WTC11 (cell line): Measurements from ENCODE around the gene ANKDD1B. TPM values are rescaled to one million over a fixed set of nuclear protein-coding genes. Genes with fewer than 3 reads are reported as not detected.

ENCODE experiments used
- ATAC-seq: fragments of 200-7000 bp; cut with Tn5 transposase; 2 replicates; pipeline ENCODE4 v1.10.0; 2021; ENCODE audit warnings: mild to moderate bottlenecking, moderate library complexity
- CTCF ChIA-PET: fragments of 300-600 bp; sonication (Branson Sonifier 250); formaldehyde crosslinking; loops from one replicate; lab custom pipeline; 2021; ENCODE audit warnings: antibody characterized with exemption; lab: Charles Lee
- POLR2A ChIA-PET: fragments of 350-600 bp; sonication (Branson Sonifier 250); formaldehyde crosslinking; loops from one replicate; lab custom pipeline; 2021; ENCODE audit warnings: antibody characterized with exemption; lab: Charles Lee
- DNase-seq: peaks from one replicate; pipeline ENCODE4 v3.0.0; 2021; ENCODE audit warnings: low spot score
- H3K27ac Mint-ChIP-seq: 2 replicates; pipeline ENCODE4 v1.8.0; 2021; ENCODE audit warnings: mixed read lengths
- H3K27me3 Mint-ChIP-seq: 2 replicates; pipeline ENCODE4 v1.8.0; 2021; ENCODE audit warnings: low read depth, mild to moderate bottlenecking, moderate library complexity, mixed read lengths
- H3K36me3 Mint-ChIP-seq: 2 replicates; pipeline ENCODE4 v1.8.0; 2021; ENCODE audit warnings: mixed read lengths
- H3K4me1 Mint-ChIP-seq: 2 replicates; pipeline ENCODE4 v1.8.0; 2022; ENCODE audit warnings: mixed read lengths
- H3K4me3 Mint-ChIP-seq: 2 replicates; pipeline ENCODE4 v1.8.0; 2021; ENCODE audit warnings: mild to moderate bottlenecking, moderate library complexity, mixed read lengths
- H3K9me3 Mint-ChIP-seq: 2 replicates; pipeline ENCODE4 v1.8.0; 2021; ENCODE audit warnings: mixed read lengths
- AR ChIP-seq: fragments of 250-450 bp; sonication (Bioruptor Pico); IDR thresholded peaks from 2 replicates; pipeline ENCODE4 v1.9.0; 2021; ENCODE audit warnings: mild to moderate bottlenecking
- ATF3 ChIP-seq: sonication (generic); formaldehyde crosslinking; conservative IDR thresholded peaks from 2 replicates; pipeline ENCODE4 v1.8.1; 2022; ENCODE audit warnings: mild to moderate bottlenecking, missing genetic modification reagents
- ATF6 ChIP-seq: sonication (generic); formaldehyde crosslinking; IDR thresholded peaks from 2 replicates; pipeline ENCODE4 v1.8.1; 2023; ENCODE audit warnings: mild to moderate bottlenecking, missing genetic modification reagents
- E2F4 ChIP-seq: sonication (generic); formaldehyde crosslinking; IDR thresholded peaks from 2 replicates; pipeline ENCODE4 v1.8.1; 2022; ENCODE audit warnings: low read depth, mild to moderate bottlenecking, moderate library complexity, missing genetic modification reagents, borderline replicate concordance
- ELF4 ChIP-seq: sonication (generic); formaldehyde crosslinking; IDR thresholded peaks from 2 replicates; pipeline ENCODE4 v1.8.1; 2022; ENCODE audit warnings: low read depth, mild to moderate bottlenecking, moderate library complexity, missing genetic modification reagents
- FOXJ3 ChIP-seq: sonication (generic); formaldehyde crosslinking; IDR thresholded peaks from 2 replicates; pipeline ENCODE4 v1.9.0; 2021; ENCODE audit warnings: missing genetic modification reagents, mild to moderate bottlenecking, borderline replicate concordance
- IRF2 ChIP-seq: sonication (generic); formaldehyde crosslinking; IDR thresholded peaks from 2 replicates; pipeline ENCODE4 v1.8.0; 2022; ENCODE audit warnings: low read depth, missing genetic modification reagents, borderline replicate concordance
- JUN ChIP-seq: sonication (generic); formaldehyde crosslinking; IDR thresholded peaks from 2 replicates; pipeline ENCODE4 v1.8.0; 2023; ENCODE audit warnings: mild to moderate bottlenecking, missing genetic modification reagents
- MAX ChIP-seq: sonication (generic); formaldehyde crosslinking; IDR thresholded peaks from 2 replicates; pipeline ENCODE4 v1.8.0; 2022; ENCODE audit warnings: mild to moderate bottlenecking, missing genetic modification reagents
- NFATC4 ChIP-seq: fragments of 250-450 bp; sonication (Bioruptor Pico); IDR thresholded peaks from 2 replicates; pipeline ENCODE4 v1.9.0; 2021; ENCODE audit warnings: mild to moderate bottlenecking
- PREB ChIP-seq: sonication (generic); formaldehyde crosslinking; IDR thresholded peaks from 2 replicates; pipeline ENCODE4 v1.8.1; 2022; ENCODE audit warnings: mild to moderate bottlenecking, missing genetic modification reagents, moderate library complexity, borderline replicate concordance
- PRRX2 ChIP-seq: fragments of 250-450 bp; sonication (Bioruptor Pico); IDR thresholded peaks from 2 replicates; pipeline ENCODE4 v1.8.0; 2021; ENCODE audit warnings: mild to moderate bottlenecking
- RELA ChIP-seq: sonication (generic); formaldehyde crosslinking; IDR thresholded peaks from 2 replicates; pipeline ENCODE4 v1.8.1; 2022; ENCODE audit warnings: missing genetic modification reagents, mild to moderate bottlenecking, borderline replicate concordance
- RORB ChIP-seq: fragments of 250-450 bp; sonication (Bioruptor Pico); IDR thresholded peaks from 2 replicates; pipeline ENCODE4 v1.9.0; 2021; ENCODE audit warnings: mild to moderate bottlenecking
- ZNF423 ChIP-seq: fragments of 250-450 bp; sonication (Bioruptor Pico); IDR thresholded peaks from 2 replicates; pipeline ENCODE4 v2.1.2; 2022; ENCODE audit warnings: mild to moderate bottlenecking, moderate library complexity
- total RNA-seq: library from RNA; stranded (reverse); gene quantifications from 3 replicates; pipeline ENCODE4 v1.2.3, GENCODE V29; 2021
- TF ChIP-seq, protein P1 (sequence below): sonication (generic); formaldehyde crosslinking; IDR thresholded peaks from 2 replicates; pipeline ENCODE4 v1.8.0; 2022; ENCODE audit warnings: mild to moderate bottlenecking, missing genetic modification reagents
- TF ChIP-seq, protein P2 (sequence below): fragments of 250-450 bp; sonication (Bioruptor Pico); IDR thresholded peaks from 2 replicates; pipeline ENCODE4 v1.9.0; 2021; ENCODE audit warnings: mild to moderate bottlenecking, borderline replicate concordance

The ANKDD1B gene
- total RNA-seq, 1 experiment from 2014 or later = 0.28 TPM

DNA sequence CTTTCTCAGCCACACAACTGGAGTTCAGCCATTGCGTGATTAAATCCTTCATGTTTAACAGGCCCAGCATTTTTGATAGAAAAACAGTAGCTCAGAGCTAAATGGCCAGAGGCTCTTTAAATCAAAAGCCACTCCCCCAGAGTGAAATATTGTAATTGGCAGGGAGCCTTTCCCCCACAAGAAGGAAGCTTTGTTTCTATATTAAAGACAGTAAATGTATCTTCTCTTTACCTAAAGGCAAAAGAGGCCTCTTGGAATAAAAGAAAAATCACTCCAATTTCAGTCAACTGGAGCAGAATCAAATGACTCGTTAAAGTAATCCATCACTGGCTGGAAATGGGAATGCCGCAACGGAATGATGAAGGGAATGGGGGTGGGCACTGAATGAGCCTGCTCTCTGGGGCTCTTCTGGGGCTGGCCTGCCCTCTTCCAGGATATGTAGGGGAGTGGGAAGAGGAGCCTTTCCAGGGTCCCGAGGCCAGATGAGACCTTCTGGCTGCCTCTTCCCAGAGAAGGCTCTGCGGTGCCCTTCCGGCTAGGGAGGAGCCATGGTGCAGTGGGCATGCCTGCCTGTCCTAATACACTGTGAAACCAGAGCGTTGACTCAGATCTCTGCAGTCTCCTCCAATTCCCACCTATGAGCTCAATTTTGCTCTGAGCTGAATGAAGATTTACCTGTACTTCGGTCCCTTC lies 45.2 kb downstream of the ANKDD1B start:
- ATAC-seq = peak; percentile 73
- Mint-ChIP-seq H3K27me3 (no peaks in the 10 kb centered on the region), H3K4me3 (no peak overlapping the region), H3K27ac (no peak overlapping the region), H3K4me1 (peaks cover 23% of the 10 kb centered on the region), H3K9me3 (no peaks in the 10 kb centered on the region)
- CTCF ChIA-PET = interaction anchor here (0.6 kb wide), 1 partner anchor 77 kb away, joined by 3 read pairs; no protein-coding TSS in a partner anchor
- TF ChIP-seq ZNF423 = no peak
- TF ChIP-seq ELF4 (CRISPR knock-in tag) = no peak
- no peak for TF ChIP-seq MAX (CRISPR knock-in tag)
- no peak for TF ChIP-seq PRRX2 (CRISPR knock-in tag)
- no peak for TF ChIP-seq RELA
- TF ChIP-seq ATF3 (CRISPR knock-in tag) = no peak
- TF ChIP-seq, all 79 proteins: peak for 0
- POLR2A ChIA-PET = interaction anchor here (1.2 kb wide), 1 partner anchor 13 kb away, joined by 3 read pairs; no protein-coding TSS in a partner anchor
- no peak for DNase-seq
- no peaks in the 10 kb centered on the region for H3K36me3 Mint-ChIP-seq

DNA sequence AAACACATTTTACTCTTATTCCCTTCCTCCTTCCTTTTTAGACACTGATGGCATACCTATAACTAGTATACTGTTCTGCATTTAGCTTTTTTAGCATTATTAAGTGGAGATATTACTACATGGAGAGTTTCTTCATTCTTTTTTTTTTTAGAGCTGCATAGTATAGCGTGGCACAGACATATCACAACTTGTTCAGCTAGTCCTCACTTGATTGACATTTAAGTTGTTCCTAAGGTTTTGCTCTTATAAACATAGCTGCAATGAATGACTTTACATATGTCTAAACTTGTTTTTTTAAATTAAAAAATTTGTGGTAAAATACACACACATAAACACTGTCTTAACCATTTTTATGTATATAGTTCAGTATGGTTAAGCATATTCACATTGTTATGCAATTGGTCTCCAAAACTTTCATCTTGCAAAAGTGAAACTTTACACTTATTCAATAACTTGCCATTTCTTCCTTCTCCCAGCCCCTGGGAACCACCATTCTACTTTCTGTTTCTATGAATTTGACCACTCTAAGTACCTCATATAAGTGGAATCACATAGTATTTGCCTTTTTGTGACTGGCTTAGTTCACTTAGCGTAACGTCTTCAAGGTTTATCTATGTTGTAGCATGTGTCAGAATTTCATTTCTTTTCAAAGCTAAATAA lies 48.7 kb downstream of the ANKDD1B start:
- no peak overlapping the region for H3K4me3 Mint-ChIP-seq
- ATAC-seq (no peak), DNase-seq (no peak)
- H3K27me3 Mint-ChIP-seq = no peaks in the 10 kb centered on the region
- peaks cover 13% of the 10 kb centered on the region for H3K4me1 Mint-ChIP-seq
- H3K9me3 Mint-ChIP-seq = no peaks in the 10 kb centered on the region
- CTCF ChIA-PET = no interaction called here
- POLR2A ChIA-PET = no interaction called here
- H3K36me3 Mint-ChIP-seq = no peaks in the 10 kb centered on the region
- no peak overlapping the region for H3K27ac Mint-ChIP-seq
- TF ChIP-seq IRF2 (CRISPR knock-in tag) = no peak
- TF ChIP-seq ATF6 (CRISPR knock-in tag) = no peak
- TF ChIP-seq E2F4 (CRISPR knock-in tag) = no peak
- TF ChIP-seq ELF4 (CRISPR knock-in tag) = no peak
- TF ChIP-seq RORB (CRISPR knock-in tag) = no peak
- no peak for TF ChIP-seq JUN (CRISPR knock-in tag)
- no peak for TF ChIP-seq AR (CRISPR knock-in tag)
- TF ChIP-seq ATF3 (CRISPR knock-in tag) = no peak
- no peak for TF ChIP-seq FOXJ3 (CRISPR knock-in tag)
- TF ChIP-seq, protein P1, sequence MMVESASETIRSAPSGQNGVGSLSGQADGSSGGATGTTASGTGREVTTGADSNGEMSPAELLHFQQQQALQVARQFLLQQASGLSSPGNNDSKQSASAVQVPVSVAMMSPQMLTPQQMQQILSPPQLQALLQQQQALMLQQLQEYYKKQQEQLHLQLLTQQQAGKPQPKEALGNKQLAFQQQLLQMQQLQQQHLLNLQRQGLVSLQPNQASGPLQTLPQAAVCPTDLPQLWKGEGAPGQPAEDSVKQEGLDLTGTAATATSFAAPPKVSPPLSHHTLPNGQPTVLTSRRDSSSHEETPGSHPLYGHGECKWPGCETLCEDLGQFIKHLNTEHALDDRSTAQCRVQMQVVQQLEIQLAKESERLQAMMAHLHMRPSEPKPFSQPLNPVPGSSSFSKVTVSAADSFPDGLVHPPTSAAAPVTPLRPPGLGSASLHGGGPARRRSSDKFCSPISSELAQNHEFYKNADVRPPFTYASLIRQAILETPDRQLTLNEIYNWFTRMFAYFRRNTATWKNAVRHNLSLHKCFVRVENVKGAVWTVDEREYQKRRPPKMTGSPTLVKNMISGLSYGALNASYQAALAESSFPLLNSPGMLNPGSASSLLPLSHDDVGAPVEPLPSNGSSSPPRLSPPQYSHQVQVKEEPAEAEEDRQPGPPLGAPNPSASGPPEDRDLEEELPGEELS (CRISPR knock-in tag) = no peak
- TF ChIP-seq NFATC4 (CRISPR knock-in tag) = no peak
- TF ChIP-seq, protein P2, sequence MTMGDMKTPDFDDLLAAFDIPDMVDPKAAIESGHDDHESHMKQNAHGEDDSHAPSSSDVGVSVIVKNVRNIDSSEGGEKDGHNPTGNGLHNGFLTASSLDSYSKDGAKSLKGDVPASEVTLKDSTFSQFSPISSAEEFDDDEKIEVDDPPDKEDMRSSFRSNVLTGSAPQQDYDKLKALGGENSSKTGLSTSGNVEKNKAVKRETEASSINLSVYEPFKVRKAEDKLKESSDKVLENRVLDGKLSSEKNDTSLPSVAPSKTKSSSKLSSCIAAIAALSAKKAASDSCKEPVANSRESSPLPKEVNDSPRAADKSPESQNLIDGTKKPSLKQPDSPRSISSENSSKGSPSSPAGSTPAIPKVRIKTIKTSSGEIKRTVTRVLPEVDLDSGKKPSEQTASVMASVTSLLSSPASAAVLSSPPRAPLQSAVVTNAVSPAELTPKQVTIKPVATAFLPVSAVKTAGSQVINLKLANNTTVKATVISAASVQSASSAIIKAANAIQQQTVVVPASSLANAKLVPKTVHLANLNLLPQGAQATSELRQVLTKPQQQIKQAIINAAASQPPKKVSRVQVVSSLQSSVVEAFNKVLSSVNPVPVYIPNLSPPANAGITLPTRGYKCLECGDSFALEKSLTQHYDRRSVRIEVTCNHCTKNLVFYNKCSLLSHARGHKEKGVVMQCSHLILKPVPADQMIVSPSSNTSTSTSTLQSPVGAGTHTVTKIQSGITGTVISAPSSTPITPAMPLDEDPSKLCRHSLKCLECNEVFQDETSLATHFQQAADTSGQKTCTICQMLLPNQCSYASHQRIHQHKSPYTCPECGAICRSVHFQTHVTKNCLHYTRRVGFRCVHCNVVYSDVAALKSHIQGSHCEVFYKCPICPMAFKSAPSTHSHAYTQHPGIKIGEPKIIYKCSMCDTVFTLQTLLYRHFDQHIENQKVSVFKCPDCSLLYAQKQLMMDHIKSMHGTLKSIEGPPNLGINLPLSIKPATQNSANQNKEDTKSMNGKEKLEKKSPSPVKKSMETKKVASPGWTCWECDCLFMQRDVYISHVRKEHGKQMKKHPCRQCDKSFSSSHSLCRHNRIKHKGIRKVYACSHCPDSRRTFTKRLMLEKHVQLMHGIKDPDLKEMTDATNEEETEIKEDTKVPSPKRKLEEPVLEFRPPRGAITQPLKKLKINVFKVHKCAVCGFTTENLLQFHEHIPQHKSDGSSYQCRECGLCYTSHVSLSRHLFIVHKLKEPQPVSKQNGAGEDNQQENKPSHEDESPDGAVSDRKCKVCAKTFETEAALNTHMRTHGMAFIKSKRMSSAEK (CRISPR knock-in tag) = no peak
- TF ChIP-seq MAX (CRISPR knock-in tag) = no peak
- no peak for TF ChIP-seq PREB (CRISPR knock-in tag)
